ENCODE data around the gene ZBTB34.

Gene ZBTB34

GRCh38 chr9:126862104-126862761 is 1.8 kb downstream of the ZBTB34 start:
- FAIRE-seq: no peak
- TF ChIP-seq TAF1 (IDR thresholded peaks at IDR 0.05; ENCODE audit: borderline replicate concordance, low read depth, low read length) (no peak), POLR2A (IDR thresholded peaks at IDR 0.05; ENCODE audit: low read depth, low read length) (no peak), POLR2AphosphoS5 (IDR thresholded peaks at IDR 0.05; ENCODE audit: low read depth, low read length) (no peak)

GRCh38 chr9:126864771-126865170 is 4.3 kb downstream of the ZBTB34 start:
- no peak for TF ChIP-seq POLR2A (IDR thresholded peaks at IDR 0.05; ENCODE audit: low read depth, low read length)
- no peak for TF ChIP-seq TAF1 (IDR thresholded peaks at IDR 0.05; ENCODE audit: borderline replicate concordance, low read depth, low read length)
- no peak for TF ChIP-seq POLR2AphosphoS5 (IDR thresholded peaks at IDR 0.05; ENCODE audit: low read depth, low read length)
- FAIRE-seq: no peak
- no peak for DNase-seq (ENCODE audit: insufficient read length)

More at GRCh38 chr9:126862104-126862761, 1.8 kb downstream of the ZBTB34 start:
- no peak for DNase-seq (ENCODE audit: insufficient read length)

GRCh38 chr9:126869368-126869767 is 8.9 kb downstream of the ZBTB34 start:
- DNase-seq (ENCODE audit: insufficient read length): no peak

GRCh38 chr9:126872516-126872915 is 12.1 kb downstream of the ZBTB34 start:
- no peak for FAIRE-seq
- TF ChIP-seq TAF1 (IDR thresholded peaks at IDR 0.05; ENCODE audit: borderline replicate concordance, low read depth, low read length): no peak
- TF ChIP-seq POLR2A (IDR thresholded peaks at IDR 0.05; ENCODE audit: low read depth, low read length): no peak
- no peak for TF ChIP-seq POLR2AphosphoS5 (IDR thresholded peaks at IDR 0.05; ENCODE audit: low read depth, low read length)
- no peak for DNase-seq (ENCODE audit: insufficient read length)

More at GRCh38 chr9:126869368-126869767, 8.9 kb downstream of the ZBTB34 start:
- no peak for TF ChIP-seq TAF1 (IDR thresholded peaks at IDR 0.05; ENCODE audit: borderline replicate concordance, low read depth, low read length)
- no peak for TF ChIP-seq POLR2AphosphoS5 (IDR thresholded peaks at IDR 0.05; ENCODE audit: low read depth, low read length)
- no peak for TF ChIP-seq POLR2A (IDR thresholded peaks at IDR 0.05; ENCODE audit: low read depth, low read length)
- FAIRE-seq: no peak

- TF ChIP-seq TAF1 (IDR thresholded peaks at IDR 0.05; ENCODE audit: borderline replicate concordance, low read depth, low read length) (no peak), POLR2AphosphoS5 (IDR thresholded peaks at IDR 0.05; ENCODE audit: low read depth, low read length) (no peak)
- peak; percentile 9 for FAIRE-seq
- no peak for DNase-seq (ENCODE audit: insufficient read length)
Observed at GRCh38 chr9:126874546-126875314, 14.3 kb downstream of the ZBTB34 start.

GRCh38 chr9:126875756-126876510 is 15.5 kb downstream of the ZBTB34 start:
- TF ChIP-seq POLR2A (IDR thresholded peaks at IDR 0.05; ENCODE audit: low read depth, low read length) (no peak), TAF1 (IDR thresholded peaks at IDR 0.05; ENCODE audit: borderline replicate concordance, low read depth, low read length) (no peak), POLR2AphosphoS5 (IDR thresholded peaks at IDR 0.05; ENCODE audit: low read depth, low read length) (no peak)
- DNase-seq (ENCODE audit: insufficient read length) (no peak), FAIRE-seq (no peak)

- FAIRE-seq (no peak), DNase-seq (ENCODE audit: insufficient read length) (no peak)
- TF ChIP-seq POLR2A (IDR thresholded peaks at IDR 0.05; ENCODE audit: low read depth, low read length): no peak
- TF ChIP-seq TAF1 (IDR thresholded peaks at IDR 0.05; ENCODE audit: borderline replicate concordance, low read depth, low read length): no peak
Observed at GRCh38 chr9:126876531-126876930, 16.1 kb downstream of the ZBTB34 start.

- TF ChIP-seq POLR2A (IDR thresholded peaks at IDR 0.05; ENCODE audit: low read depth, low read length): no peak
- FAIRE-seq (no peak), DNase-seq (ENCODE audit: insufficient read length) (no peak)
Observed at GRCh38 chr9:126877418-126877817, 17.0 kb downstream of the ZBTB34 start.

GRCh38 chr9:126879288-126879687 is 18.8 kb downstream of the ZBTB34 start:
- TF ChIP-seq POLR2AphosphoS5 (IDR thresholded peaks at IDR 0.05; ENCODE audit: low read depth, low read length): no peak
- no peak for TF ChIP-seq POLR2A (IDR thresholded peaks at IDR 0.05; ENCODE audit: low read depth, low read length)
- FAIRE-seq: no peak
- no peak for DNase-seq (ENCODE audit: insufficient read length)

GRCh38 chr9:126880226-126880946 is 19.9 kb downstream of the ZBTB34 start:
- TF ChIP-seq TAF1 (IDR thresholded peaks at IDR 0.05; ENCODE audit: borderline replicate concordance, low read depth, low read length): no peak
- TF ChIP-seq POLR2A (IDR thresholded peaks at IDR 0.05; ENCODE audit: low read depth, low read length): no peak
- no peak for TF ChIP-seq POLR2AphosphoS5 (IDR thresholded peaks at IDR 0.05; ENCODE audit: low read depth, low read length)
- FAIRE-seq (no peak), DNase-seq (ENCODE audit: insufficient read length) (no peak)

GRCh38 chr9:126880947-126881332 is 20.5 kb downstream of the ZBTB34 start:
- FAIRE-seq (no peak), DNase-seq (ENCODE audit: insufficient read length) (no peak)

More at GRCh38 chr9:126880947-126881332, 20.5 kb downstream of the ZBTB34 start:
- no peak for TF ChIP-seq POLR2AphosphoS5 (IDR thresholded peaks at IDR 0.05; ENCODE audit: low read depth, low read length)
- no peak for TF ChIP-seq POLR2A (IDR thresholded peaks at IDR 0.05; ENCODE audit: low read depth, low read length)
- no peak for TF ChIP-seq TAF1 (IDR thresholded peaks at IDR 0.05; ENCODE audit: borderline replicate concordance, low read depth, low read length)

Data from GM12892 (cell line).